HEK293 (cell line): Measurements from ENCODE around the gene CAMK2B.

Experiments
- CTCF ChIP-seq: fragments of 450-650 bp; formaldehyde crosslinking; IDR thresholded peaks from 2 replicates; pipeline ENCODE4 v1.5.1; 2016; ENCODE audit warnings: missing biosample characterization, missing genetic modification characterization
- HOXD13 ChIP-seq: sonication (generic); formaldehyde crosslinking; IDR thresholded peaks from 2 replicates; pipeline ENCODE4 v1.8.0; 2022; ENCODE audit warnings: missing genetic modification reagents, borderline replicate concordance
- KLF10 ChIP-seq: fragments of 450-650 bp; IDR thresholded peaks from 2 replicates; pipeline ENCODE4 v1.5.1; 2018; ENCODE audit warnings: missing biosample characterization, mild to moderate bottlenecking, missing genetic modification characterization
- KLF8 ChIP-seq: fragments of 450-650 bp; formaldehyde crosslinking; IDR thresholded peaks from 2 replicates; pipeline ENCODE4 v1.5.1; 2016; ENCODE audit warnings: missing biosample characterization, missing genetic modification characterization
- PRDM1 ChIP-seq: fragments of 450-650 bp; formaldehyde crosslinking; IDR thresholded peaks from 2 replicates; pipeline ENCODE4; 2016; ENCODE audit warnings: missing biosample characterization, missing genetic modification characterization
- SP2 ChIP-seq: fragments of 450-650 bp; formaldehyde crosslinking; IDR thresholded peaks from 2 replicates; pipeline ENCODE4 v1.5.1; 2016; ENCODE audit warnings: missing biosample characterization, missing genetic modification characterization
- ZBTB26 ChIP-seq: fragments of 450-650 bp; formaldehyde crosslinking; optimal IDR thresholded peaks from 2 replicates; pipeline ENCODE3; 2016; ENCODE audit warnings: missing biosample characterization, mild to moderate bottlenecking, missing genetic modification characterization
- ZNF274 ChIP-seq, 2 experiments: fragments of 200-500 bp in 1 of 2; fragments of 450-650 bp in 1 of 2; sonication (Bioruptor generic) in 1 of 2; formaldehyde crosslinking in 1 of 2; IDR thresholded peaks; 2 replicates each; pipeline versions ENCODE4 v1.5.1 to v1.6.1; 2014 to 2016; ENCODE audit warnings: borderline replicate concordance in 1 of 2, inconsistent platforms in 1 of 2, low read length in 1 of 2, missing biosample characterization in 1 of 2, missing genetic modification characterization in 1 of 2
- ZNF544 ChIP-seq: fragments of 450-650 bp; formaldehyde crosslinking; IDR thresholded peaks from 2 replicates; pipeline ENCODE4 v1.5.0; 2017; ENCODE audit warnings: missing biosample characterization, missing genetic modification characterization
- ZSCAN30 ChIP-seq: fragments of 450-650 bp; IDR thresholded peaks from 2 replicates; pipeline ENCODE4 v1.5.1; 2018; ENCODE audit warnings: missing biosample characterization, mild to moderate bottlenecking, missing genetic modification characterization, moderate library complexity
- TF ChIP-seq, protein P1 (sequence below): fragments of 450-650 bp; formaldehyde crosslinking; IDR thresholded peaks from 2 replicates; pipeline ENCODE4 v1.5.1; 2016; ENCODE audit warnings: missing biosample characterization, missing genetic modification characterization
- TF ChIP-seq, protein P2 (sequence below): fragments of 450-650 bp; formaldehyde crosslinking; IDR thresholded peaks from 2 replicates; pipeline ENCODE4 v1.5.1; 2016; ENCODE audit warnings: missing biosample characterization, missing genetic modification characterization, borderline replicate concordance

- TF ChIP-seq ZSCAN30 (tag by site-specific recombination) (no peak), CTCF (tag by site-specific recombination) (no peak), KLF8 (tag by site-specific recombination) (no peak), SP2 (tag by site-specific recombination) (no peak), HOXD13 (CRISPR knock-in tag) (no peak), ZNF544 (tag by site-specific recombination) (no peak), ZBTB26 (no peak), PRDM1 (tag by site-specific recombination) (no peak), KLF10 (tag by site-specific recombination) (no peak), ZNF274 (IDR thresholded peaks at IDR 0.05; ENCODE audit: low read length) (no peak), ZNF274 (tag by site-specific recombination; IDR thresholded peaks at IDR 0.05; ENCODE audit: borderline replicate concordance) (no peak)
- TF ChIP-seq, protein P1, sequence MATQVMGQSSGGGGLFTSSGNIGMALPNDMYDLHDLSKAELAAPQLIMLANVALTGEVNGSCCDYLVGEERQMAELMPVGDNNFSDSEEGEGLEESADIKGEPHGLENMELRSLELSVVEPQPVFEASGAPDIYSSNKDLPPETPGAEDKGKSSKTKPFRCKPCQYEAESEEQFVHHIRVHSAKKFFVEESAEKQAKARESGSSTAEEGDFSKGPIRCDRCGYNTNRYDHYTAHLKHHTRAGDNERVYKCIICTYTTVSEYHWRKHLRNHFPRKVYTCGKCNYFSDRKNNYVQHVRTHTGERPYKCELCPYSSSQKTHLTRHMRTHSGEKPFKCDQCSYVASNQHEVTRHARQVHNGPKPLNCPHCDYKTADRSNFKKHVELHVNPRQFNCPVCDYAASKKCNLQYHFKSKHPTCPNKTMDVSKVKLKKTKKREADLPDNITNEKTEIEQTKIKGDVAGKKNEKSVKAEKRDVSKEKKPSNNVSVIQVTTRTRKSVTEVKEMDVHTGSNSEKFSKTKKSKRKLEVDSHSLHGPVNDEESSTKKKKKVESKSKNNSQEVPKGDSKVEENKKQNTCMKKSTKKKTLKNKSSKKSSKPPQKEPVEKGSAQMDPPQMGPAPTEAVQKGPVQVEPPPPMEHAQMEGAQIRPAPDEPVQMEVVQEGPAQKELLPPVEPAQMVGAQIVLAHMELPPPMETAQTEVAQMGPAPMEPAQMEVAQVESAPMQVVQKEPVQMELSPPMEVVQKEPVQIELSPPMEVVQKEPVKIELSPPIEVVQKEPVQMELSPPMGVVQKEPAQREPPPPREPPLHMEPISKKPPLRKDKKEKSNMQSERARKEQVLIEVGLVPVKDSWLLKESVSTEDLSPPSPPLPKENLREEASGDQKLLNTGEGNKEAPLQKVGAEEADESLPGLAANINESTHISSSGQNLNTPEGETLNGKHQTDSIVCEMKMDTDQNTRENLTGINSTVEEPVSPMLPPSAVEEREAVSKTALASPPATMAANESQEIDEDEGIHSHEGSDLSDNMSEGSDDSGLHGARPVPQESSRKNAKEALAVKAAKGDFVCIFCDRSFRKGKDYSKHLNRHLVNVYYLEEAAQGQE, result no peak
- TF ChIP-seq, protein P2, sequence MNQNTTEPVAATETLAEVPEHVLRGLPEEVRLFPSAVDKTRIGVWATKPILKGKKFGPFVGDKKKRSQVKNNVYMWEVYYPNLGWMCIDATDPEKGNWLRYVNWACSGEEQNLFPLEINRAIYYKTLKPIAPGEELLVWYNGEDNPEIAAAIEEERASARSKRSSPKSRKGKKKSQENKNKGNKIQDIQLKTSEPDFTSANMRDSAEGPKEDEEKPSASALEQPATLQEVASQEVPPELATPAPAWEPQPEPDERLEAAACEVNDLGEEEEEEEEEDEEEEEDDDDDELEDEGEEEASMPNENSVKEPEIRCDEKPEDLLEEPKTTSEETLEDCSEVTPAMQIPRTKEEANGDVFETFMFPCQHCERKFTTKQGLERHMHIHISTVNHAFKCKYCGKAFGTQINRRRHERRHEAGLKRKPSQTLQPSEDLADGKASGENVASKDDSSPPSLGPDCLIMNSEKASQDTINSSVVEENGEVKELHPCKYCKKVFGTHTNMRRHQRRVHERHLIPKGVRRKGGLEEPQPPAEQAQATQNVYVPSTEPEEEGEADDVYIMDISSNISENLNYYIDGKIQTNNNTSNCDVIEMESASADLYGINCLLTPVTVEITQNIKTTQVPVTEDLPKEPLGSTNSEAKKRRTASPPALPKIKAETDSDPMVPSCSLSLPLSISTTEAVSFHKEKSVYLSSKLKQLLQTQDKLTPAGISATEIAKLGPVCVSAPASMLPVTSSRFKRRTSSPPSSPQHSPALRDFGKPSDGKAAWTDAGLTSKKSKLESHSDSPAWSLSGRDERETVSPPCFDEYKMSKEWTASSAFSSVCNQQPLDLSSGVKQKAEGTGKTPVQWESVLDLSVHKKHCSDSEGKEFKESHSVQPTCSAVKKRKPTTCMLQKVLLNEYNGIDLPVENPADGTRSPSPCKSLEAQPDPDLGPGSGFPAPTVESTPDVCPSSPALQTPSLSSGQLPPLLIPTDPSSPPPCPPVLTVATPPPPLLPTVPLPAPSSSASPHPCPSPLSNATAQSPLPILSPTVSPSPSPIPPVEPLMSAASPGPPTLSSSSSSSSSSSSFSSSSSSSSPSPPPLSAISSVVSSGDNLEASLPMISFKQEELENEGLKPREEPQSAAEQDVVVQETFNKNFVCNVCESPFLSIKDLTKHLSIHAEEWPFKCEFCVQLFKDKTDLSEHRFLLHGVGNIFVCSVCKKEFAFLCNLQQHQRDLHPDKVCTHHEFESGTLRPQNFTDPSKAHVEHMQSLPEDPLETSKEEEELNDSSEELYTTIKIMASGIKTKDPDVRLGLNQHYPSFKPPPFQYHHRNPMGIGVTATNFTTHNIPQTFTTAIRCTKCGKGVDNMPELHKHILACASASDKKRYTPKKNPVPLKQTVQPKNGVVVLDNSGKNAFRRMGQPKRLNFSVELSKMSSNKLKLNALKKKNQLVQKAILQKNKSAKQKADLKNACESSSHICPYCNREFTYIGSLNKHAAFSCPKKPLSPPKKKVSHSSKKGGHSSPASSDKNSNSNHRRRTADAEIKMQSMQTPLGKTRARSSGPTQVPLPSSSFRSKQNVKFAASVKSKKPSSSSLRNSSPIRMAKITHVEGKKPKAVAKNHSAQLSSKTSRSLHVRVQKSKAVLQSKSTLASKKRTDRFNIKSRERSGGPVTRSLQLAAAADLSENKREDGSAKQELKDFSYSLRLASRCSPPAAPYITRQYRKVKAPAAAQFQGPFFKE (tag by site-specific recombination), result no peak
These were observed 139.7 kb downstream of the CAMK2B start for GRCh38 chr7:44185729-44186128.
